ENCODE measurements around the gene PKP4. TPM values are rescaled to one million over a fixed set of nuclear protein-coding genes. Genes with fewer than 3 reads are reported as not detected.

Gene PKP4
- total and polyA plus RNA-seq, 5 experiments from 2014 or later = 0.34 to 25.7 (median 1.5) TPM

DNA sequence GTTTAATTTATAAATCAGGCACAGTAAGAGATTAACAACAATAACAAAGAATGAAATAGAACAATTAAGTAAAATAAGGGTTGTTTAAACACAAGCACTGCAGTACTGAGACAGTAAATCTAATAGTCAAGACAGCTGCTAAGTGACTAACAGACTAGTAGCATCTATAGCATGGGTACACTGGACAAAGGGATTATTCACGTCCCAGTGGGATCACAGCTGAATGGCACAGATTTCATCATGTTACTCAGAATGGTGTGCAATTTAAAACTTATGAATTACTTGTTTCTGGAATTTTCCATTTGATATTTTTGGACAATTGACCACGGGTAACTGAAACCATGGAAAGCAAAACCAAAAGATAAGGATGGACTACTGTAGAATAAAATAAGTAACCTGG lies 176.5 kb downstream of the PKP4 start:
- Mint-ChIP-seq H3K27ac (no peak overlapping the region), H3K9me3 (no peaks in the 10 kb centered on the region), H3K4me3 (no peak overlapping the region), H3K4me1 (peaks cover 2 to 9% (median 7%) of the 10 kb centered on the region in 4 donors), H3K27me3 (no peaks in the 10 kb centered on the region), H3K36me3 (peaks cover 5 to 32% (median 27%) of the 10 kb centered on the region in 3 donors)
- POLR2A ChIA-PET = no interaction called here
- DNase-seq (no peak), ATAC-seq (no peak)

DNA sequence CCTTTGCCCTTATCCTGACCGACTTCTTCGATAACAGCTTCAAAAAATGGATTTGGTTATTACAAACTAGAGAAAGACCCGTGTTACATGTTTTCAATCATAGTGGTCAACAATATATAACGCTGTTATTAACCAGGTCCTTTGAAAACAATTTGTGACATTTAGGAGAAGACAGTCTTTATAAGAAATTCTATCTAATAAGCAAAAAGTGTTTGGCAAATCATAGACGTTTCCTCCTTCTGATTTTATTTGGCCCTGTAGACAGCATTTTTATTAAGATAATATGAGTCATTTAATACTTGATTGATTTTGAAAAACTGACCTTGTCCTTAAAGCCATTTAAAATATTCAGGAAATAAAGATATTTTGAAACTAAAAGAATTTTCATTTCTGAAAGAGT lies 177.9 kb downstream of the PKP4 start:
- no peak for ATAC-seq

DNA sequence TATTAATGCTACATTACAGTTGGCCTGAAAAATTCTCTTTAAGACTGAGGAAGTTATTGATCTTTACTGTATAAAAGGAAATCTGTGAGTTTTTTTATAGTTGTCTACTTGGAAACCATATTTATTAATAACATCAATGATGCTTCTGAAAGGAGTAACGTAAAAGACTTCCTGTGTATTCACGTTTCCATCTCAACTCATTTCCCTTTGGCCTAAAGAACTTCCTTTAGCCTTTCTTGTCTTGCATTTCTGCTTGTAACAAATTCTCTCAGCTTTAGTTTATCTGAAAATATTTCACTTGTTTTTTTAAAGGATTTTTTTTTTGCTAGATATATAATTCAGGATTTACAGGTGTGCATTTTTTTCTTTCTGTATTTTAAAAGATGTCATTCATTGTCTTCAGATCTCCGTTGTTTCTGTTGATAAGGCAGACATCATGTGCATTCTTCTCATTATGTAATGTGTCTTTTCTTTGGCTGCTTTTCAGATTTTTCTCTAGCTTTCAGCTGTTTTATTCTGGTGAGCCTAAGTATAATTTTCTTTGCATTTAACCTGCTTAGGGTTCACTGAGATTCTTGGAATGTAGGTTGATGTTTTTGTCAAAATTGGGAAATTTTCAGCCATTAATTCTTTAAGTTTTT lies 179.3 kb downstream of the PKP4 start:
- POLR2A ChIA-PET = no interaction called here
- H3K27ac Mint-ChIP-seq = no peak overlapping the region
- ATAC-seq (no peak), DNase-seq (no peak)
- no peak overlapping the region for H3K4me3 Mint-ChIP-seq
- H3K4me1 Mint-ChIP-seq = peaks cover 2 to 9% (median 7%) of the 10 kb centered on the region in 4 donors
- H3K27me3 Mint-ChIP-seq = no peaks in the 10 kb centered on the region
- H3K9me3 Mint-ChIP-seq = no peaks in the 10 kb centered on the region
- H3K36me3 Mint-ChIP-seq = peaks cover 5 to 41% (median 32%) of the 10 kb centered on the region in 3 donors

More for the DNA sequence above, 177.9 kb downstream of the PKP4 start:
- Mint-ChIP-seq H3K27me3 (no peaks in the 10 kb centered on the region), H3K27ac (no peak overlapping the region), H3K4me3 (no peak overlapping the region), H3K9me3 (no peaks in the 10 kb centered on the region), H3K4me1 (peaks cover 2 to 9% (median 7%) of the 10 kb centered on the region in 4 donors), H3K36me3 (peaks cover 5 to 35% (median 27%) of the 10 kb centered on the region in 3 donors)
- POLR2A ChIA-PET = no interaction called here
- no peak for DNase-seq

DNA sequence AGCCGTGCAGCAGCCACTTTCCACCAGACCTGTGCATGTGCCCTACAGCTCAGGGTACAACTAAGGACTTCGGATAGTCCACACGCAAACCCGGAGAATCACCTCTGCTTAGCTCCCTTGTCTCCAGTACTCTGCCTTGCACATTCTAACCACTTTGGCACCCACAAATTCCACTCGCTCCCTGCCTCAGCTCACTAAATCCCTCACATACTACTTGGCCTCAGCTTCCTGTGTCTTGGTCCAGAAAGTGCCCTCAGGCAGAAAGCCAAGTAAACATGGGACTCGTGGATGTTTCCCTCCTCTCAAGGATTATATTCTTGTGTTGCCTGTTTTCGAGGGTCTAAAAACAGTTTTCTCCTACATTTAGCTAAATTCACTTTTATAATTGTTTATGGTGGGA lies 180.6 kb downstream of the PKP4 start:
- peaks cover 2 to 37% (median 24%) of the 10 kb centered on the region in 3 donors for H3K36me3 Mint-ChIP-seq
- no peak for ATAC-seq
- H3K27ac Mint-ChIP-seq = no peak overlapping the region
- no peak for DNase-seq
- peaks cover 2 to 9% (median 7%) of the 10 kb centered on the region in 4 donors for H3K4me1 Mint-ChIP-seq
- POLR2A ChIA-PET = no interaction called here
- no peak overlapping the region for H3K4me3 Mint-ChIP-seq
- no peaks in the 10 kb centered on the region for H3K9me3 Mint-ChIP-seq
- no peaks in the 10 kb centered on the region for H3K27me3 Mint-ChIP-seq

DNA sequence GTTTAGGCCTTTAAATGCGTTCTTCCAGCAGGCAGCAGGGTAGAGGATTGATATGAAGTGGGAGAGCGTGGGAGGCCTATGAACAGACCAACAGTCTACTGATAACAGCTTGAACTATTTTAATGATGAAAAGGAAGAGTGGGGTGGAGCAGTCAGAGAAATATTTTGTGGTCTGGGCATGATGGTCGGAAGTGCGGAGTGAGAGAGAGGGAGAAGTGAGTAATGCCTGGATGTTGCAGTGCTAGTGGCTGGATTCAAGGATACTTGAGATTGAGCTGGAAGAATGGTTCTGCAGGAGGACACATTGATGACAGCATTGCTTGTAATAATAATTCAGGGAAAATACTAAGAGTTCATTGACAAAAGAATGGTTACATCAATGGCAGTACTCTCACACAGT lies 187.4 kb downstream of the PKP4 start:
- DNase-seq (no peak), ATAC-seq (no peak)
- Mint-ChIP-seq H3K27ac (no peak overlapping the region), H3K4me3 (no peak overlapping the region), H3K4me1 (no peaks in the 10 kb centered on the region), H3K36me3 (peaks cover 0 to 13% (median 13%) of the 10 kb centered on the region in 3 donors), H3K27me3 (no peaks in the 10 kb centered on the region), H3K9me3 (no peaks in the 10 kb centered on the region)
- POLR2A ChIA-PET = no interaction called here

DNA sequence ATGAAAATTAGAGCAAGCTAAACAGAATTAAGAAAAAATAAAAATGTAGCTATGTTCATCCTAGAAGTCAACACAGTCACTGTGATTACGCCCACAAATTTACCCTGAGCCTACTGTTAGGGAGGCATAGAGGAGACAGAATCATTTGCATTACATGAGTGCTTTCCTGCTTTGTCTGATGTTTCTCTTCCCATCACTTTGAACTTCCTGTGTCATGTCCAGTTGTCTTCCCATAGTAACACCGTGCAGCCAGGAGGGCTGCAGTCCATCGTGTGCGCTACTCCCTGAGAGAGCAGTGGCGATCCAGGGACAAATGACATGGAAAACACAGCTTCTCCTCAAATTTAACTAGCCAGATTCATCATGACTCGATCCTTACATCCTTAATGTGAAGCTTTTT lies 188.5 kb downstream of the PKP4 start:
- no peaks in the 10 kb centered on the region for H3K27me3 Mint-ChIP-seq
- POLR2A ChIA-PET = no interaction called here
- no peaks in the 10 kb centered on the region for H3K4me1 Mint-ChIP-seq
- peaks cover 0 to 10% (median 10%) of the 10 kb centered on the region in 3 donors for H3K36me3 Mint-ChIP-seq
- H3K27ac Mint-ChIP-seq = no peak overlapping the region
- DNase-seq (no peak), ATAC-seq (no peak)
- H3K4me3 Mint-ChIP-seq = no peak overlapping the region
- no peaks in the 10 kb centered on the region for H3K9me3 Mint-ChIP-seq

DNA sequence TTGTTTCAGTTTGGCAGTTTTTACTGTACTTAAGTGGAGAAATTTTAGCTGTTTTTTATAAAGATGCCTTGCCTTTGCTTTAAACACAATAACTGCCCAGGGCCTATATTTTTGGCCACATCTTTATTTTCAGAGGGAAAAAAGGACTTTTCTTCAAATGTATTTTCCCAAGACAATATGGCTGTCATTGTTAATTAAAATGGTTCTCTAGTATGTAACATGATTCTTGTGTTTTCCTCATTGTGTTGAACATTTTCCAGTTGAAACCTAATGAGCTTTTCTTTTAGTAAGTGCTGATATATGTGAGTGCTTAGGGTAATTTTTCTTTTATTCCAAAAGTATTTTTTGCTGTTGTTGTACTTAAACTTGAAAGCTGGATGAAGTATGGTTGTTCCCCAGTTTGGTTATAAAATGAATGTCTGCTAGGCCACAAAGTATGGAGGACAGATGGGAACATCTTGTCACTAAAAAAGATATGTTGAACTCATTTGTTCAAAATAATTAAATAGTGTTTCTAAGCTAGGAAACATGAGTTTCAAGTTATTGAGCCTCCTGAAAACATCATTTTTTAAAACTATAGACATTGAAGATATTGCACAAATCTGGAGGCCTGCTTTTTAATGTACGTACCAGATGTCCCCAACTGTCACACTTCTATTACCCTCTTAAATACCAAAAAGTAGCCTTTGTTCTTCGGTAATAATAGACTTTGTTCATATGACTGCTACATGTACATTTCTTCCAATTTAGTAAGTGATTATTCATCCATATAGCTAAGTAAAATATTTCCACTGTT lies 190.9 kb downstream of the PKP4 start:
- Mint-ChIP-seq H3K4me3 (no peak overlapping the region), H3K9me3 (no peaks in the 10 kb centered on the region), H3K36me3 (peaks cover 0 to 8% (median under 1%) of the 10 kb centered on the region in 3 donors), H3K27ac (no peak overlapping the region), H3K27me3 (no peaks in the 10 kb centered on the region), H3K4me1 (peaks cover 0 to 8% (median 1%) of the 10 kb centered on the region in 4 donors)
- DNase-seq (no peak), ATAC-seq (no peak)
- POLR2A ChIA-PET = no interaction called here

DNA sequence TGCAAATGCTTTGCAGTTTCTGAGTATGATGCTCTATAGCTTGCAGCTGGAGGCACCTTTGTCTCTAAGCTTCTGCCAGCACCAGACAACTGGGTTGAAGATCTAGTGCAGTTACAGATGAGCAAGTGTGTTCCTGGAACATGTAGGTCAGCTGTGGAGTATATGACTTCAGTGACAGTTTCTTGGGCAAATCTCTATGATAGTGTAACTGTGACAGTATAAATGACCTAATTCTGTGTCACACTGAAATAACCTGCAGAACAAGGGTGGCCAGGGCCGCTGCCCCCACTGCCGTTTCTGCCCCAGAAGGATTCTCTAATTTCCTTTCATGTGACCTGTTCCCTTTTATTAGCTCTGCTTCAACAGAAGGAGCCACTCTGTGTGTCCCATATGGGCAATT lies 193.1 kb downstream of the PKP4 start:
- H3K9me3 Mint-ChIP-seq = no peaks in the 10 kb centered on the region
- POLR2A ChIA-PET = no interaction called here
- no peak for ATAC-seq

DNA sequence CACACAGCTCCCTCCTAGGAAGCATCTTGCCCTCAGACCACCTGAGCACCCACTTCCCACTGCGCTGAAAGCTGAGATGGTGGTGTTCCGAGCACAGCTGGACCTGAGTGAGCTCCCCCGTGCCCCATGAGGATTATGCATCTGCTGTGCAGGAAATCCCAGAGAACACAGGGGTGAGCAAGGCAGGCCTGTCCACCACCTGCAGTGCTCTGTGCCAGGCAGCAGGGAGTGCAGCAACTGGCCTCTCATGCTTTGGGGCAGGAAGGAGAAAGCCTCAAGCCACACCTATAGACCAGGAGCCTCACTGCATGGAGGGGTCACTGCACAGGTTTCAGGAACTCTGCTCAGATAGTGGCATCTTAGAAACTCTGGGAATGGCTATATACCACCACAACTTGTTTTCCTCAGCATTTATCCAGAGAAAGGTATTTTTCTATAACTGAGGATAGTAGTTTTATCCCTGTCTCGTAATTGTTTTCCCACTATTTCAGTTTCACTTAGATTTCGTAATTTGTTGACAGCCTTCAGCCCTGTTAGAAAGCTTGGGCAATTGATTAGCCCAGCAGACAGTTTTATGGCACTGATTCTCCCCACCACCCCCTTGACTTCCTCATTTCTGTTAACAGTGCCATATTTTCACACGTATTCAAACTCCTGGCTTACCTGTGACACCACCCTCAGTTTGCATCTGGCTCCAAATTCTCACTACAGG lies 194.1 kb downstream of the PKP4 start:
- DNase-seq (no peak), ATAC-seq (no peak)
- H3K27me3 Mint-ChIP-seq = no peaks in the 10 kb centered on the region
- H3K9me3 Mint-ChIP-seq = no peaks in the 10 kb centered on the region
- POLR2A ChIA-PET = no interaction called here
- H3K4me1 Mint-ChIP-seq = peaks cover 0 to 8% (median 1%) of the 10 kb centered on the region in 4 donors
- H3K27ac Mint-ChIP-seq = no peak overlapping the region
- no peak overlapping the region for H3K4me3 Mint-ChIP-seq
- no peaks in the 10 kb centered on the region for H3K36me3 Mint-ChIP-seq

More for the DNA sequence above, 193.1 kb downstream of the PKP4 start:
- no peak for DNase-seq
- H3K36me3 Mint-ChIP-seq = peaks cover 0 to 4% (median 0%) of the 10 kb centered on the region in 3 donors
- no peak overlapping the region for H3K27ac Mint-ChIP-seq
- H3K4me3 Mint-ChIP-seq = no peak overlapping the region
- H3K27me3 Mint-ChIP-seq = no peaks in the 10 kb centered on the region
- peaks cover 0 to 8% (median 1%) of the 10 kb centered on the region in 4 donors for H3K4me1 Mint-ChIP-seq

DNA sequence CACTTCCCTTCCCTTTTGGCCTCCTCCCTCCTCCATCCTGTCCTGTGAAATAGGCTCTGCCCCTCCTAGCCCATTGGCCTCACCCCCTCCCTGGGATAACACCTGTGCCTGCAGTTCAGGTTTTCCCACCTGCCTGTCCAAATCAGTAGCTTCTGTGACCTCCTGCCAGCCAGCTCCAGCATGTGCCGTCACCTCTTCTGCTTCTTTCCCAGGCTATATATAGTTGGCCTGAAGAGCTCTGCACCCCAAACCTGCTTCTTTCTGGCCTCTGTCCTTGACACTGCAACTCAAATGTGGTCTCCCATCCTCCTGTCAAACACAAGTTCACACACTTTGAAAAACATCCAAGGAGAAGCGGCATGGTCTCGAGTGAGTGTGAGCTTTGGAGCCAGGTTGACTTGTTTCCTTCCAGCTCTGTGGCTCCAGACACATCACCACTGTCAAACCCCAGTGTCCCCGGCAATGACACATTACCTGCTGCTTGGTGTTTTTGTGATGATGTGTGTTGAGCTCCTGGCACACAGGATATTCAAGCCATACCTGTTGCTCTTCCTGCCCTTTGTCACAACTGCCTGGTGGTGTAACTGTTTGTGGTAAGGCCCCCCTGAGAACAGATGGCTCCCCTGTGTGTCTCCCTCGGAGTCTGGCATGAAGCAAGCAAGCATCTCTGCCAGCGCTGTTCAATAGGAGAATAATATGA lies 194.8 kb downstream of the PKP4 start:
- Mint-ChIP-seq H3K36me3 (peaks cover 0 to 3% (median 0%) of the 10 kb centered on the region in 3 donors), H3K9me3 (no peaks in the 10 kb centered on the region), H3K27ac (no peak overlapping the region), H3K27me3 (no peaks in the 10 kb centered on the region), H3K4me3 (no peak overlapping the region), H3K4me1 (peaks cover 0 to 8% (median 1%) of the 10 kb centered on the region in 4 donors)
- POLR2A ChIA-PET = no interaction called here
- DNase-seq (no peak), ATAC-seq (no peak)

DNA sequence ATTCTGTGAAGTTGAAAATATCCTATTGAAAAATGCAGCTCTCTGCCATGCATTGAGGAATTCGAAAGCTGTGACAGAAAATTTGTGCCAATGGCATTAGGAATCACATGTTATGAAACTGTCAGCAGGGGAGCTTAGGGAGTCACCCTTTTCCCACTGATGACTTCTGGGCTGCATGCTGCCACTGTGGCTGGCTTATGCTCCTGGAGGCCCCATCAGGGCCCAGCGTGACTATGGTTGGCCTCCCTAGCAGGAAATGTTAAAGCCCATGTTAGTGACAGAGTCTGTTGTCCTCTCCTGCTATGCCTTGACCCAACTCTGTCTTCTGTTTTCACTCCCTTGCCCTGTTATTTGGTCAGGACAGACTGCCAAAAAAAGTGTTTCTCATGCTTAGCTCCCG lies 198.9 kb downstream of the PKP4 start:
- H3K36me3 Mint-ChIP-seq = peaks cover 0 to 3% (median 0%) of the 10 kb centered on the region in 3 donors
- ATAC-seq (no peak), DNase-seq (no peak)
- H3K4me3 Mint-ChIP-seq = no peak overlapping the region
- peaks cover 0 to 8% (median 1%) of the 10 kb centered on the region in 4 donors for H3K4me1 Mint-ChIP-seq
- H3K9me3 Mint-ChIP-seq = no peaks in the 10 kb centered on the region
- POLR2A ChIA-PET = no interaction called here
- no peaks in the 10 kb centered on the region for H3K27me3 Mint-ChIP-seq
- H3K27ac Mint-ChIP-seq = no peak overlapping the region

DNA sequence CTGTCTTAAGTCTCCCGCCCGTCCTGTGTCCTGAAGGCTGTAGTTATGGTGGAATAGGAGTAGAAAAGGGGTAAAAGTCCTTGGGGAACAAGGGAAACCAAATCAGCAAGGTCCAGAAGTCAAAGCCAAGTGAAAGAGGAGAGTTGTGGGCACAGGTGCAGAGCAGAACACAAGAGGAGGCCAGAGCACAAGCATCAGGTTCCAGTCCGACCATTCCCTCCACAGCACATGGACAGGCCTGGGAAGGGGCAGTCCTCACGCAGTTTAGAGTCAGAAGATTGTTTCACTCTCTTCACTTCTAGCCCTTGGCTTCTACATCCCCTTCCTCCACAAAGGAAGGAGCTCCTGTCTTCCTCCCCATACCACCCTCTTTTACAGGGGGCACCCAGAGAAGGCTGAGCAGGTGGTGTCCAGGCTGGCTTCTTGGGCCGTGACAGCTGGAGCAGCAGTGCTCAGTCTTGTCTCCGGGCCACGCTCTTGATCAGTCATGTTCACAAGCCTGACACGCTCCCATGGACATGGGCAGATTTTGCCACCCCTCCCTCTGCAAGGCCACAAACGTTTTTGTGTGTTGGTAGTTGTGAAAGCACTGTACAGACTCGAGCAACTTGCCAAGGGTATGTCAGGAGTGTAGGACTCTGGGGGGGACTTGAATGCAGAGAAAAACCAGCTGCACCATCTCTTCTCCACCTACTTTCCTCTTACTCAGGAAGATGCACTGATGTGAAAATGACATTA lies 199.9 kb downstream of the PKP4 start:
- Mint-ChIP-seq H3K27me3 (no peaks in the 10 kb centered on the region), H3K9me3 (no peaks in the 10 kb centered on the region), H3K4me3 (no peak overlapping the region), H3K36me3 (peaks cover 0 to 10% (median 0%) of the 10 kb centered on the region in 3 donors), H3K4me1 (peaks cover 0 to 1% (median under 1%) of the 10 kb centered on the region in 4 donors), H3K27ac (peak overlapping the region in 1 of 10 donors; percentile 54)
- DNase-seq = no peak
- POLR2A ChIA-PET = no interaction called here
- ATAC-seq = no peak
